ENCODE results near the gene ST8SIA5.

The ST8SIA5 gene

DNA sequence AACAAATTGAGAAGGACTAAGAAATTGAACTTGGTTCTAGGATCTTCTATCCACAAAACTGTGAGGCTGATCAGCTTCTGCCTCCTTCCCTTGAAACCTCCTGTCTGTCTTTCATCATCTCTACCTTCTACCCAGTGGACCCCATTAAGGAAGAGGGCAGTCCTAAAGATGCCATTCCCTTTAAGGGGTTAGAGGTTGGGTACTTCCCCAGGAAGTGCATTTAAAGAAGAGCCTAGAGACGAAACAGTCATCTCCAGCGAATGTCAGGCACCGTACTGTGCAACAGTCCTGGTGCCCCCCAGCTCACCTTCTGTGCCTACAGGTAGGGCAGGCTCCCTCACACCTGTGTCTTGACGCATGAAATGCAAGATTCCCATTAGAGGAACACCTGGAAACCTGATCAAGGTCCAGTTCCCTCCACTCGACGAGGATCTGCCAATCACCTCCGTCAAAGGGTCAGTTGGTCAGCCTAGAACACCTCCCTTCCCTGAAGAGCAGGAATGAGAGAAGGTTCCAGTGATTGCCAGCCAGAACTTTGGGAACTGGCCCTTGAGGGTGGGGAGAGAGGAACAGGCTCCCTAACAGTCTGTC, 120.7 kb downstream of the ST8SIA5 start:
- DNase-seq (ENCODE audit: low read depth in 1 of 2, low spot score in 1 of 2), result no peak
- Histone ChIP-seq H3K27me3 (ENCODE audit: insufficient read depth, poor library complexity, severe bottlenecking) (peaks cover 2% of the 10 kb centered on the region), H3K27ac (replicated peaks) (no peak overlapping the region), H3K4me3 (replicated peaks; ENCODE audit: insufficient read depth, low read length) (no peak overlapping the region)
- TF ChIP-seq, protein P1, sequence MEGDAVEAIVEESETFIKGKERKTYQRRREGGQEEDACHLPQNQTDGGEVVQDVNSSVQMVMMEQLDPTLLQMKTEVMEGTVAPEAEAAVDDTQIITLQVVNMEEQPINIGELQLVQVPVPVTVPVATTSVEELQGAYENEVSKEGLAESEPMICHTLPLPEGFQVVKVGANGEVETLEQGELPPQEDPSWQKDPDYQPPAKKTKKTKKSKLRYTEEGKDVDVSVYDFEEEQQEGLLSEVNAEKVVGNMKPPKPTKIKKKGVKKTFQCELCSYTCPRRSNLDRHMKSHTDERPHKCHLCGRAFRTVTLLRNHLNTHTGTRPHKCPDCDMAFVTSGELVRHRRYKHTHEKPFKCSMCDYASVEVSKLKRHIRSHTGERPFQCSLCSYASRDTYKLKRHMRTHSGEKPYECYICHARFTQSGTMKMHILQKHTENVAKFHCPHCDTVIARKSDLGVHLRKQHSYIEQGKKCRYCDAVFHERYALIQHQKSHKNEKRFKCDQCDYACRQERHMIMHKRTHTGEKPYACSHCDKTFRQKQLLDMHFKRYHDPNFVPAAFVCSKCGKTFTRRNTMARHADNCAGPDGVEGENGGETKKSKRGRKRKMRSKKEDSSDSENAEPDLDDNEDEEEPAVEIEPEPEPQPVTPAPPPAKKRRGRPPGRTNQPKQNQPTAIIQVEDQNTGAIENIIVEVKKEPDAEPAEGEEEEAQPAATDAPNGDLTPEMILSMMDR (IDR thresholded peaks at IDR 0.05; ENCODE audit: insufficient read depth, low read length), result no peak
- TF ChIP-seq, protein P2, sequence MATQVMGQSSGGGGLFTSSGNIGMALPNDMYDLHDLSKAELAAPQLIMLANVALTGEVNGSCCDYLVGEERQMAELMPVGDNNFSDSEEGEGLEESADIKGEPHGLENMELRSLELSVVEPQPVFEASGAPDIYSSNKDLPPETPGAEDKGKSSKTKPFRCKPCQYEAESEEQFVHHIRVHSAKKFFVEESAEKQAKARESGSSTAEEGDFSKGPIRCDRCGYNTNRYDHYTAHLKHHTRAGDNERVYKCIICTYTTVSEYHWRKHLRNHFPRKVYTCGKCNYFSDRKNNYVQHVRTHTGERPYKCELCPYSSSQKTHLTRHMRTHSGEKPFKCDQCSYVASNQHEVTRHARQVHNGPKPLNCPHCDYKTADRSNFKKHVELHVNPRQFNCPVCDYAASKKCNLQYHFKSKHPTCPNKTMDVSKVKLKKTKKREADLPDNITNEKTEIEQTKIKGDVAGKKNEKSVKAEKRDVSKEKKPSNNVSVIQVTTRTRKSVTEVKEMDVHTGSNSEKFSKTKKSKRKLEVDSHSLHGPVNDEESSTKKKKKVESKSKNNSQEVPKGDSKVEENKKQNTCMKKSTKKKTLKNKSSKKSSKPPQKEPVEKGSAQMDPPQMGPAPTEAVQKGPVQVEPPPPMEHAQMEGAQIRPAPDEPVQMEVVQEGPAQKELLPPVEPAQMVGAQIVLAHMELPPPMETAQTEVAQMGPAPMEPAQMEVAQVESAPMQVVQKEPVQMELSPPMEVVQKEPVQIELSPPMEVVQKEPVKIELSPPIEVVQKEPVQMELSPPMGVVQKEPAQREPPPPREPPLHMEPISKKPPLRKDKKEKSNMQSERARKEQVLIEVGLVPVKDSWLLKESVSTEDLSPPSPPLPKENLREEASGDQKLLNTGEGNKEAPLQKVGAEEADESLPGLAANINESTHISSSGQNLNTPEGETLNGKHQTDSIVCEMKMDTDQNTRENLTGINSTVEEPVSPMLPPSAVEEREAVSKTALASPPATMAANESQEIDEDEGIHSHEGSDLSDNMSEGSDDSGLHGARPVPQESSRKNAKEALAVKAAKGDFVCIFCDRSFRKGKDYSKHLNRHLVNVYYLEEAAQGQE (IDR thresholded peaks at IDR 0.05; ENCODE audit: insufficient replicate concordance, low read depth), result no peak
- TF ChIP-seq POLR2AphosphoS5 (IDR thresholded peaks at IDR 0.05; ENCODE audit: low read depth) (no peak), GABPA (IDR thresholded peaks at IDR 0.05; ENCODE audit: low read depth) (no peak), SPI1 (IDR thresholded peaks at IDR 0.05; ENCODE audit: borderline replicate concordance, low read depth) (no peak)

DNA sequence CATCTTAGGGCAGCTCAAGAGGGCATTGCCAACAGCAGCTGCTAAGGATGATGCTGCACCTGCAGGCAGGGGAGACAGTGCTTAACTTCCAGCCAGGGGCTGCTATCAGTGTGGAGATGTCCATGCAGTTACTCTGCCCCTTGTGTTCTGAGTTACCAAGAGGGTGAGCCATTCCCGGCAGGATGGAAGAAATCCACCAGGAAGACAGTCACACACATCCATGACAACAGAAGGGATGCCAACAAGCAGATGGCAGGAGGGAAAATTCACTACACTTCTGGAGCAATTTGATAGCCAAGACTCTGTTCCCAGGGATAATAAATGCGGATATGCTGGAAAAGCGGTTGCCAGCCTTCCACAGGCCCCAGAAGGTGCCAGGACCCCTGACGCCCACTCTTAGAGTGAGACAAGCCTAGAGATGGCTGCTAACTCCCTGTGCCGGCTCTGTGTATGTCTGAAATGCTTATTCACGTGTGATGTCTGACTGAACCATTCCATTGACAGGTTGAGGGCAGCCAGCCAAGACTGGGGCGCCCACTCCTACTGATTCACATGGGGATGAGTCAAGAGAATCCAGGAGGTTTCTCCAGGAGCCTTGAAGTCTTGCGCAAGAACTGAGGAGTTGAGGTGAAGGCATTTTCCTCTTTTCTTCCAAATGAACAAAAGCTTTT, 124.3 kb downstream of the ST8SIA5 start:
- DNase-seq (ENCODE audit: low read depth in 1 of 2, low spot score in 1 of 2), result peak in 1 of 2 experiments; percentile 17
- no peak overlapping the region for H3K4me3 ChIP-seq (replicated peaks; ENCODE audit: insufficient read depth, low read length)
- no peaks in the 10 kb centered on the region for H3K27me3 ChIP-seq (ENCODE audit: insufficient read depth, poor library complexity, severe bottlenecking)
- no peak overlapping the region for H3K27ac ChIP-seq (replicated peaks)
- TF ChIP-seq, protein P2 (IDR thresholded peaks at IDR 0.05; ENCODE audit: insufficient replicate concordance, low read depth), result no peak
- TF ChIP-seq, protein P1 (IDR thresholded peaks at IDR 0.05; ENCODE audit: insufficient read depth, low read length), result no peak
- no peak for TF ChIP-seq POLR2AphosphoS5 (IDR thresholded peaks at IDR 0.05; ENCODE audit: low read depth)
- TF ChIP-seq SPI1 (IDR thresholded peaks at IDR 0.05; ENCODE audit: borderline replicate concordance, low read depth), result no peak

DNA sequence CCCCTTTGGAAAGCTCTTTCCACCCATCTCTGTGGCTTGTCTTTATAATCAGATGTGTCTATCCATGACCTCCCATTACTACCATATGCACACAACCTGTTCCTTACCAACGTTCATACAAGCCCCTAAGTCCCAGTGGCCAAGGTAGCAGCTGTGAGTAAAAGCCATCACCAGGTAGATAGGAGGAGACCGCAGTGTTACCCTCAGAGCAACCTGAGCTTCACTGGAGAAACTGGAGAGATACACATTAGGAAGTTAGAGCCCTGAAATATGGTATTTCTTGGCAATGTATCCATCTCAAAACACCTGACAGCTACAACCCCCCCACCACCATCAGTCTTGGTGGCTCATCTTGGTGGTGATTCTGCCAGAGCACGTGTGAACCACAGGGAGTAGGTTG, 125.9 kb downstream of the ST8SIA5 start:
- no peak for TF ChIP-seq POLR2AphosphoS5 (IDR thresholded peaks at IDR 0.05; ENCODE audit: low read depth)
- TF ChIP-seq, protein P1 (IDR thresholded peaks at IDR 0.05; ENCODE audit: insufficient read depth, low read length), result no peak
- no peak for TF ChIP-seq GABPA (IDR thresholded peaks at IDR 0.05; ENCODE audit: low read depth)
- Histone ChIP-seq H3K27me3 (ENCODE audit: insufficient read depth, poor library complexity, severe bottlenecking) (no peaks in the 10 kb centered on the region), H3K4me3 (replicated peaks; ENCODE audit: insufficient read depth, low read length) (no peak overlapping the region), H3K27ac (replicated peaks) (no peak overlapping the region)
- no peak for DNase-seq (ENCODE audit: low read depth in 1 of 2, low spot score in 1 of 2)

All from HL-60 (cell line).